Measurements from ENCODE around the gene OR6K3.

GRCh38 chr1:158752155-158752712 lies 31.7 kb upstream of the OR6K3 start:
- no peak for TF ChIP-seq POLR2A (IDR thresholded peaks at IDR 0.05)
- TF ChIP-seq, protein P1, sequence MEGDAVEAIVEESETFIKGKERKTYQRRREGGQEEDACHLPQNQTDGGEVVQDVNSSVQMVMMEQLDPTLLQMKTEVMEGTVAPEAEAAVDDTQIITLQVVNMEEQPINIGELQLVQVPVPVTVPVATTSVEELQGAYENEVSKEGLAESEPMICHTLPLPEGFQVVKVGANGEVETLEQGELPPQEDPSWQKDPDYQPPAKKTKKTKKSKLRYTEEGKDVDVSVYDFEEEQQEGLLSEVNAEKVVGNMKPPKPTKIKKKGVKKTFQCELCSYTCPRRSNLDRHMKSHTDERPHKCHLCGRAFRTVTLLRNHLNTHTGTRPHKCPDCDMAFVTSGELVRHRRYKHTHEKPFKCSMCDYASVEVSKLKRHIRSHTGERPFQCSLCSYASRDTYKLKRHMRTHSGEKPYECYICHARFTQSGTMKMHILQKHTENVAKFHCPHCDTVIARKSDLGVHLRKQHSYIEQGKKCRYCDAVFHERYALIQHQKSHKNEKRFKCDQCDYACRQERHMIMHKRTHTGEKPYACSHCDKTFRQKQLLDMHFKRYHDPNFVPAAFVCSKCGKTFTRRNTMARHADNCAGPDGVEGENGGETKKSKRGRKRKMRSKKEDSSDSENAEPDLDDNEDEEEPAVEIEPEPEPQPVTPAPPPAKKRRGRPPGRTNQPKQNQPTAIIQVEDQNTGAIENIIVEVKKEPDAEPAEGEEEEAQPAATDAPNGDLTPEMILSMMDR (IDR thresholded peaks at IDR 0.05) = no peak
